Type B pancreatic cell (in vitro differentiated cells): ENCODE results near the gene LEAP2. TPM values are rescaled to one million over a fixed set of nuclear protein-coding genes. Genes with fewer than 3 reads are reported as not detected.

Source experiments
- DNase-seq: peaks from one replicate; pipeline ENCODE4 v3.0.0; 2021; ENCODE audit warnings: mixed read lengths; ENCODE audit not compliant: unreplicated experiment; ENCODE audit errors: extremely low spot score
- H3K27ac Mint-ChIP-seq: 2 replicates; pipeline ENCODE4 v1.8.0; 2021; ENCODE audit warnings: mild to moderate bottlenecking, mixed read lengths
- H3K27me3 Mint-ChIP-seq: 2 replicates; pipeline ENCODE4 v1.8.0; 2021; ENCODE audit warnings: mixed read lengths
- H3K36me3 Mint-ChIP-seq: 2 replicates; pipeline ENCODE4 v1.8.0; 2021; ENCODE audit warnings: mixed read lengths
- H3K4me1 Mint-ChIP-seq: one replicate; pipeline ENCODE4 v1.8.0; 2021; ENCODE audit warnings: mixed read lengths; ENCODE audit not compliant: unreplicated experiment
- H3K4me3 Mint-ChIP-seq: 2 replicates; pipeline ENCODE4 v1.8.0; 2021; ENCODE audit warnings: mild to moderate bottlenecking, mixed read lengths
- H3K9me3 Mint-ChIP-seq: 2 replicates; pipeline ENCODE4 v1.8.0; 2021; ENCODE audit warnings: mixed read lengths
- total RNA-seq: library from RNA; stranded (reverse); gene quantifications from 2 replicates; pipeline ENCODE4 v1.2.1, GENCODE V29; 2021; ENCODE audit warnings: low replicate concordance
- TF ChIP-seq, protein P1 (sequence below): fragments of 200-600 bp; sonication (generic); conservative IDR thresholded peaks from 2 replicates; pipeline ENCODE4 v1.5.0; 2021; ENCODE audit warnings: antibody characterized with exemption, mild to moderate bottlenecking

Gene LEAP2
- total RNA-seq, 1 donor from 2014 or later = 2.9 TPM

DNA sequence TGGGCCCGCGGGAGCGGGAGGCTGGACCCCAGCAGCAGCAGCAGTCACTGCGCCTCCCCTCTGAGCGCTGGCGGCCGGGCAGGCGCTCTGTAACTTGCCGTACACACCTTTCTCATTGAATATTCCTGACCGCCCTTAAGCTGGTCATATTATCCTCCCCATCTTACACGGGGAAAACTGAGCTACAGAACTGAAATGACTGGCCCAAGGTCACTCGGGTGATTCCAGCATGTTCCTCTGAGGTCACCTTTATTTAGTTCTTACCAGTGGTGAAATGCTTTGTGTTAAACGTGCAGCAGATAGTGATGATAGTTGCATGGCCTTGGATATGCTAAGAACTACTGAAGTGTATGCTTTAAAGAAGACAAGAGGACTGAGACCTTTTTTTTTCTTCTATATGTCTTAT is 6.4 kb upstream of the LEAP2 start:
- H3K4me1 Mint-ChIP-seq = peaks cover 31% of the 10 kb centered on the region
- TF ChIP-seq, protein P1, sequence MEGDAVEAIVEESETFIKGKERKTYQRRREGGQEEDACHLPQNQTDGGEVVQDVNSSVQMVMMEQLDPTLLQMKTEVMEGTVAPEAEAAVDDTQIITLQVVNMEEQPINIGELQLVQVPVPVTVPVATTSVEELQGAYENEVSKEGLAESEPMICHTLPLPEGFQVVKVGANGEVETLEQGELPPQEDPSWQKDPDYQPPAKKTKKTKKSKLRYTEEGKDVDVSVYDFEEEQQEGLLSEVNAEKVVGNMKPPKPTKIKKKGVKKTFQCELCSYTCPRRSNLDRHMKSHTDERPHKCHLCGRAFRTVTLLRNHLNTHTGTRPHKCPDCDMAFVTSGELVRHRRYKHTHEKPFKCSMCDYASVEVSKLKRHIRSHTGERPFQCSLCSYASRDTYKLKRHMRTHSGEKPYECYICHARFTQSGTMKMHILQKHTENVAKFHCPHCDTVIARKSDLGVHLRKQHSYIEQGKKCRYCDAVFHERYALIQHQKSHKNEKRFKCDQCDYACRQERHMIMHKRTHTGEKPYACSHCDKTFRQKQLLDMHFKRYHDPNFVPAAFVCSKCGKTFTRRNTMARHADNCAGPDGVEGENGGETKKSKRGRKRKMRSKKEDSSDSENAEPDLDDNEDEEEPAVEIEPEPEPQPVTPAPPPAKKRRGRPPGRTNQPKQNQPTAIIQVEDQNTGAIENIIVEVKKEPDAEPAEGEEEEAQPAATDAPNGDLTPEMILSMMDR = no peak
- peaks cover 26% of the 10 kb centered on the region for H3K36me3 Mint-ChIP-seq
- H3K4me3 Mint-ChIP-seq = peak overlapping the region; percentile 100
- no peaks in the 10 kb centered on the region for H3K9me3 Mint-ChIP-seq
- peak overlapping the region; percentile 100 for H3K27ac Mint-ChIP-seq
- DNase-seq = no peak
- no peaks in the 10 kb centered on the region for H3K27me3 Mint-ChIP-seq

GRCh38 chr5:132868754-132869153 is 4.7 kb upstream of the LEAP2 start:
- Mint-ChIP-seq H3K9me3 (no peaks in the 10 kb centered on the region), H3K27ac (peak overlapping the region; percentile 100), H3K4me1 (peaks cover 43% of the 10 kb centered on the region), H3K4me3 (peak overlapping the region; percentile 80), H3K27me3 (no peaks in the 10 kb centered on the region), H3K36me3 (peaks cover 26% of the 10 kb centered on the region)
- no peak for DNase-seq
- TF ChIP-seq, protein P1 = no peak

DNA sequence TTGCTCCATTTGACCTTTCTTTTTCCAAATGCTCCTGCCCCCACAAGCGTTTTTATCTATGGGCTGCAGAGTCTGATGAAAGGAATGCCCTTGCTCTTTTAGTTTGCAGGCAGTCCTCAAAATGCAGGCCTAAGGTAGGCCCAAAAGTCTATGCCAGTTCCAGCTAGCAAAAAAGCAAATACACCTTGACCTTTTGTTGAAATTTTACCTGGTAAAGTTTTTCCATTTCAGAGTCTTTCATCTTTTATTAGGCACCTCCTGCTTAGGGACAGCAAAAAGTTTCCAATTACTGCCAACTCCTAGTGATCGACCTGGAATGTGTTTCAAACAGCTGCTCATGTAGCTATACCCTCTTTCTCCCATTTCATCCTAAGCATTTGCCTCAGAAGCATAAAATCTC is 2.7 kb upstream of the LEAP2 start:
- Mint-ChIP-seq H3K27me3 (no peaks in the 10 kb centered on the region), H3K36me3 (peaks cover 26% of the 10 kb centered on the region), H3K9me3 (no peaks in the 10 kb centered on the region), H3K4me3 (peak overlapping the region; percentile 31), H3K27ac (peak overlapping the region; percentile 32), H3K4me1 (peaks cover 36% of the 10 kb centered on the region)
- no peak for DNase-seq
- TF ChIP-seq, protein P1 = no peak

DNA sequence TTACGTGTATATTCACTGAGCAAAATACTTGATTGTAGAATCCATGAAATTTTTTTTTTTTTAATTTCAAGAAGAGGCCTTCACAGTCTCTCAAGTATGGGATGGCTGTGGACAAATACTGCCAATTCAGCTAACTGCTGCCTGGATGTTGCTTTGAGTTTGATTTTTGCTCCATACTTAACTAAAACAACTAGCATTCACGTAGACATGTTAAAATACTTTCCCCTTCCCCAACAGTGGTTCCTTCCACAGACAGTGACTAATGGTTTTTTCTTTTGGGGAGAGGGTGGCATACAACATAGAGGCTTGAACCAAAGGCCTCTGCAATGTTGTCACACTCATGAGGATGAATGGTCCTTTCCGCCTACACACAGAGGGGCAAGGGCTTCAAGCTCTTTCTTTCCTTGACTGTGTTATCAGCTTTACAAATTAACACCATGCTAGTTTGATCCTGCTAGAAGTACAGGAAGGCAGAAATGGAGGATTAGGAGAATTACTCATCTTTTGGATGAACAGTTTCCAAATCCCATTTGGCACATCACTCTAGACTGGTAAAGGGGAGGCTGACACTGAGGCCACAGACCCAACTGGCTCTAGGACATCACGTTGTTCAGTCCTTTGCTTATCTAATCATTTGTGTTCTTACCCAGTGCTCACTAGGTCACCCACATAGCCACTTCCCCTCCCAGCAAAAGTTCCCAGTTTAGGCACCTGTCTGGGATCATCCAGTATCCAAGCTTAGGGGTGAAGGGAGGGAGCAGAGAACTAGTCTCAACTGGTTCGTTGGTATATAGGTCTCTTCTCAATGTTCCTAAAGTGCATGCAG is 1.8 kb upstream of the LEAP2 start:
- Mint-ChIP-seq H3K27me3 (no peaks in the 10 kb centered on the region), H3K9me3 (no peaks in the 10 kb centered on the region), H3K4me3 (no peak overlapping the region), H3K27ac (no peak overlapping the region), H3K36me3 (peaks cover 21% of the 10 kb centered on the region), H3K4me1 (peaks cover 32% of the 10 kb centered on the region)
- no peak for DNase-seq
- TF ChIP-seq, protein P1 = no peak

DNA sequence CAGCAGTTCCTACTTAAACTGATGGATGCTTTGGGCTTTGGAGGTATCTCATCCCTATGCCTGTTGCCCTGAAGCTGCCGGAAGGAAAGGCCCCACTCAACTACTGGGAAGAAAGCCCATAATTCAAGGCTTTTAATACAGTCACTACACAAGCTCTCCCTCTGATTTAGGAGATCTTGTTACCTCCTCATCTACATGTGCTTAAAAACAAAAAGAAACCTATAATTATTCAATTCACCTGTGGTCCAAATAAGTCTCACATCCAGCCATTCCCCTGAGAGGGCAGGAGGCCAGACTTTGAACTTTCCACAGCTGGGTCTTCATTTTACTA is 715 bp upstream of the LEAP2 start:
- H3K9me3 Mint-ChIP-seq = no peaks in the 10 kb centered on the region
- peaks cover 25% of the 10 kb centered on the region for H3K4me1 Mint-ChIP-seq

More for the DNA sequence above, 715 bp upstream of the LEAP2 start:
- no peak overlapping the region for H3K4me3 Mint-ChIP-seq
- DNase-seq = no peak
- H3K36me3 Mint-ChIP-seq = peaks cover 14% of the 10 kb centered on the region
- peak overlapping the region; percentile 86 for H3K27ac Mint-ChIP-seq
- no peaks in the 10 kb centered on the region for H3K27me3 Mint-ChIP-seq
- TF ChIP-seq, protein P1 = no peak
